NCI-H187 treated with DMSO at 0.1 percent for 48 hours (cell line): ENCODE results near the gene GALNT11.

Experiments
- DNase-seq: peaks from one replicate; lab custom pipeline; 2025; lab: John Stamatoyannopoulos, UW

The GALNT11 gene

GRCh38 chr7:152120210-152120609 lies 94.7 kb downstream of the GALNT11 start:
- DNase-seq, result no peak

GRCh38 chr7:152120776-152121175 lies 95.3 kb downstream of the GALNT11 start:
- DNase-seq, result no peak

GRCh38 chr7:152121432-152121831 lies 96.0 kb downstream of the GALNT11 start:
- DNase-seq, result no peak

- DNase-seq, result no peak
Measured at GRCh38 chr7:152122540-152122939, 97.1 kb downstream of the GALNT11 start.

- DNase-seq, result no peak
Measured at GRCh38 chr7:152126741-152127140, 101.3 kb downstream of the GALNT11 start.

- DNase-seq, result no peak
Measured at GRCh38 chr7:152127229-152127628, 101.8 kb downstream of the GALNT11 start.

- no peak for DNase-seq
Measured at GRCh38 chr7:152128252-152128651, 102.8 kb downstream of the GALNT11 start.

- no peak for DNase-seq
Measured at GRCh38 chr7:152128741-152129461, 103.4 kb downstream of the GALNT11 start.

GRCh38 chr7:152129682-152130081 lies 104.2 kb downstream of the GALNT11 start:
- no peak for DNase-seq

- no peak for DNase-seq
Measured at GRCh38 chr7:152130658-152131590, 105.5 kb downstream of the GALNT11 start.

- DNase-seq, result no peak
Measured at GRCh38 chr7:152131981-152132494, 106.6 kb downstream of the GALNT11 start.

GRCh38 chr7:152132812-152133211 lies 107.3 kb downstream of the GALNT11 start:
- no peak for DNase-seq

- DNase-seq, result no peak
Measured at GRCh38 chr7:152133804-152134203, 108.3 kb downstream of the GALNT11 start.

- DNase-seq, result no peak
Measured at GRCh38 chr7:152136686-152137085, 111.2 kb downstream of the GALNT11 start.

- no peak for DNase-seq
Measured at GRCh38 chr7:152137476-152138025, 112.1 kb downstream of the GALNT11 start.

- DNase-seq, result no peak
Measured at GRCh38 chr7:152140067-152140466, 114.6 kb downstream of the GALNT11 start.

GRCh38 chr7:152140560-152140959 lies 115.1 kb downstream of the GALNT11 start:
- no peak for DNase-seq

GRCh38 chr7:152142976-152143595 lies 117.6 kb downstream of the GALNT11 start:
- DNase-seq, result no peak

GRCh38 chr7:152144557-152145245 lies 119.2 kb downstream of the GALNT11 start:
- no peak for DNase-seq

GRCh38 chr7:152145853-152146466 lies 120.5 kb downstream of the GALNT11 start:
- no peak for DNase-seq

GRCh38 chr7:152148706-152149105 lies 123.2 kb downstream of the GALNT11 start:
- no peak for DNase-seq
